Mesenchymal stem cell (in vitro differentiated cells and primary cell): ENCODE results near the gene COQ8B.
A peak's percentile ranks its signal among the peaks of the same experiment; 100 is the strongest.

Experiments
- DNase-seq: peaks from one replicate; pipeline ENCODE4 v3.0.0-alpha.2; 2013
- H2AFZ ChIP-seq: one replicate; pipeline ENCODE4 v1.6.1; 2013; ENCODE audit warnings: low read depth, mild to moderate bottlenecking, control low read depth, inconsistent platforms, low read length, moderate library complexity
- H2AK5ac ChIP-seq: 2 replicates; pipeline ENCODE4 v1.6.1; 2013; ENCODE audit warnings: low read length, moderate library complexity, mild to moderate bottlenecking, inconsistent platforms; ENCODE audit not compliant: severe bottlenecking
- H2BK120ac ChIP-seq: one replicate; pipeline ENCODE4 v1.6.1; 2013; ENCODE audit warnings: low read depth, mild to moderate bottlenecking, inconsistent platforms, low read length, moderate library complexity
- H2BK12ac ChIP-seq, 2 experiments: one replicate each; pipeline ENCODE4 v1.6.1; 2013; ENCODE audit warnings: inconsistent platforms in 2 of 2, low read length in 2 of 2, mild to moderate bottlenecking in 2 of 2, moderate library complexity in 2 of 2, control low read depth in 1 of 2
- H2BK15ac ChIP-seq: one replicate; pipeline ENCODE4 v1.6.1; 2013; ENCODE audit warnings: mild to moderate bottlenecking, low read depth, inconsistent platforms; ENCODE audit not compliant: poor library complexity, severe bottlenecking
- H2BK5ac ChIP-seq: 2 replicates; pipeline ENCODE4 v1.6.1; 2013; ENCODE audit warnings: low read depth, mild to moderate bottlenecking, low read length, control low read depth, inconsistent platforms; ENCODE audit not compliant: poor library complexity, severe bottlenecking
- H3K14ac ChIP-seq, 2 experiments: one replicate each; pipeline ENCODE4 v1.6.1; 2013; ENCODE audit warnings: inconsistent platforms in 2 of 2, low read length in 2 of 2, control low read depth in 1 of 2, mild to moderate bottlenecking in 1 of 2, moderate library complexity in 1 of 2
- H3K18ac ChIP-seq, 2 experiments: one replicate each; pipeline ENCODE4 v1.6.1; 2013; ENCODE audit warnings: inconsistent platforms in 2 of 2, low read length in 2 of 2, control low read depth in 1 of 2, low read depth in 1 of 2, mild to moderate bottlenecking in 1 of 2
- H3K23ac ChIP-seq, 2 experiments: one replicate each; pipeline ENCODE4 v1.6.1; 2013; ENCODE audit warnings: inconsistent platforms in 2 of 2, low read length in 2 of 2, mild to moderate bottlenecking in 2 of 2, moderate library complexity in 2 of 2, control low read depth in 1 of 2
- H3K27ac ChIP-seq: 2 replicates; pipeline ENCODE4 v1.5.1; 2013; ENCODE audit warnings: mild to moderate bottlenecking, moderate library complexity, low read length, control low read depth, inconsistent platforms; ENCODE audit not compliant: poor library complexity, severe bottlenecking
- H3K27me3 ChIP-seq, 2 experiments: 2 replicates each; pipeline versions ENCODE4 v1.6.1 to v1.7.0; 2013; ENCODE audit warnings: low read length in 2 of 2, mild to moderate bottlenecking in 2 of 2, moderate library complexity in 2 of 2, control low read depth in 1 of 2, inconsistent platforms in 1 of 2; ENCODE audit not compliant: control insufficient read depth in 1 of 2, insufficient read depth in 1 of 2
- H3K36me3 ChIP-seq, 2 experiments: 2 replicates each; pipeline versions ENCODE4 v1.6.1 to v1.7.0; 2013; ENCODE audit warnings: low read length in 2 of 2, control low read depth in 1 of 2, inconsistent platforms in 1 of 2, low read depth in 1 of 2, mild to moderate bottlenecking in 1 of 2; ENCODE audit not compliant: insufficient read depth in 2 of 2, control insufficient read depth in 1 of 2
- H3K4ac ChIP-seq, 2 experiments: one replicate each; pipeline ENCODE4 v1.6.1; 2013; ENCODE audit warnings: inconsistent platforms in 2 of 2, low read length in 2 of 2, mild to moderate bottlenecking in 2 of 2, moderate library complexity in 2 of 2, control low read depth in 1 of 2, low read depth in 1 of 2
- H3K4me1 ChIP-seq: 2 replicates; pipeline ENCODE4 v1.6.1; 2013; ENCODE audit warnings: low read depth, low read length, control low read depth; ENCODE audit not compliant: control insufficient read depth, insufficient read depth
- H3K4me2 ChIP-seq: 2 replicates; pipeline ENCODE4 v1.6.1; 2013; ENCODE audit warnings: low read length, mild to moderate bottlenecking, inconsistent platforms; ENCODE audit not compliant: poor library complexity, severe bottlenecking
- H3K4me3 ChIP-seq, 2 experiments: 2 replicates each; pipeline versions ENCODE4 v1.5.1 to v1.7.0; 2013; ENCODE audit warnings: low read length in 2 of 2, mild to moderate bottlenecking in 2 of 2, control low read depth in 1 of 2, low read depth in 1 of 2; ENCODE audit not compliant: insufficient read depth in 1 of 2
- H3K79me1 ChIP-seq: replicated peaks from 2 replicates; pipeline ENCODE4 v1.6.1; 2013; ENCODE audit warnings: mild to moderate bottlenecking, control low read depth, low read length, inconsistent platforms; ENCODE audit not compliant: poor library complexity, severe bottlenecking
- H3K9ac ChIP-seq: 2 replicates; pipeline ENCODE4 v1.7.0; 2013; ENCODE audit warnings: mild to moderate bottlenecking, low read length, moderate library complexity
- H3K9me3 ChIP-seq: 2 replicates; pipeline ENCODE4 v1.7.0; 2013; ENCODE audit warnings: mild to moderate bottlenecking, low read length; ENCODE audit not compliant: control insufficient read depth
- H4K8ac ChIP-seq: one replicate; pipeline ENCODE4 v1.6.1; 2013; ENCODE audit warnings: inconsistent platforms, mild to moderate bottlenecking, low read length, moderate library complexity
- H4K91ac ChIP-seq: one replicate; pipeline ENCODE4 v1.6.1; 2013; ENCODE audit warnings: mild to moderate bottlenecking, low read length, inconsistent platforms
- WGBS: methylation state at CpG from one replicate; pipeline ENCODE4 v1.1.7; 2013; ENCODE audit warnings: mixed read lengths; 5-methylcytosine and 5-hydroxymethylcytosine counted together

Gene COQ8B

DNA sequence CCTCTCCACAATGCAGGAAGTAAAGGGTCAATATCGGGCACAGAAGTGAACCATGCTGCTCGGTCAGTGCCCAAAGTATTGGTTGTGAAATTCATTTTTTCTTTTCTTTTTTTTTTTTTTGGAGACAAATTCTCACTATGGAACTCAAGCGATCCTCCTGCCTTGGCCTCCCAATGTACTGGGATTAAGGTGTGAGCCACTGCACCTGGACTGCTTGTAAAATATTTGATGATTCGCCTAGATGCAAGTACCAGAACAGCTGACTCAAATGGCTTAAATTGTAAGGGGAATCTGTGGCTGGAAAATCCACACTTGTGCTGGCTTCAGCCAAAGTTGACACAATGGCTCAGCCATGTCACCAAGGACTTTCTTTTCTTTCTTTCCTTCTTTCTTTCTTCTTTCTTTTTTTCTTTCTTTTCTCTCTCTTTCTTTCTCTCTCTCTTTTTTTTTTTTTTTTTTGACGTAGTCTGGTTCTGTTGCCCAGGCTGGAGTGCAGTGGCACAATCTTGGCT is 69.9 kb downstream of the COQ8B start:
- H3K79me1 ChIP-seq, result no peaks in the 10 kb centered on the region
- no peak overlapping the region for H3K14ac ChIP-seq
- H2BK5ac ChIP-seq, result no peak overlapping the region
- no peak overlapping the region for H3K27ac ChIP-seq
- peak overlapping the region; percentile 94 to 97 for H3K18ac ChIP-seq
- no peak overlapping the region for H2BK15ac ChIP-seq
- H3K4me3 ChIP-seq, result peak overlapping the region in 1 of 2 experiments; percentile 52
- DNase-seq, result peak; percentile 57
- peak overlapping the region; percentile 73 to 96 for H3K4ac ChIP-seq
- H4K8ac ChIP-seq, result peak overlapping the region; percentile 74
- peaks cover 4% of the 10 kb centered on the region for H3K4me1 ChIP-seq
- H3K4me2 ChIP-seq, result peak overlapping the region; percentile 50
- no peak overlapping the region for H2AFZ ChIP-seq
- H4K91ac ChIP-seq, result peak overlapping the region; percentile 80
- peak overlapping the region; percentile 91 to 98 for H2BK12ac ChIP-seq
- H2AK5ac ChIP-seq, result peak overlapping the region; percentile 95
- H3K9me3 ChIP-seq, result no peaks in the 10 kb centered on the region
- peak overlapping the region; percentile 79 for H2BK120ac ChIP-seq
- H3K9ac ChIP-seq, result peak overlapping the region; percentile 83
- H3K23ac ChIP-seq, result peak overlapping the region in 1 of 2 experiments; percentile 77
- 87% methylated on average over 4 of the region's 5 CpGs for WGBS
- no peaks in the 10 kb centered on the region for H3K36me3 ChIP-seq
- H3K27me3 ChIP-seq, result no peaks in the 10 kb centered on the region

DNA sequence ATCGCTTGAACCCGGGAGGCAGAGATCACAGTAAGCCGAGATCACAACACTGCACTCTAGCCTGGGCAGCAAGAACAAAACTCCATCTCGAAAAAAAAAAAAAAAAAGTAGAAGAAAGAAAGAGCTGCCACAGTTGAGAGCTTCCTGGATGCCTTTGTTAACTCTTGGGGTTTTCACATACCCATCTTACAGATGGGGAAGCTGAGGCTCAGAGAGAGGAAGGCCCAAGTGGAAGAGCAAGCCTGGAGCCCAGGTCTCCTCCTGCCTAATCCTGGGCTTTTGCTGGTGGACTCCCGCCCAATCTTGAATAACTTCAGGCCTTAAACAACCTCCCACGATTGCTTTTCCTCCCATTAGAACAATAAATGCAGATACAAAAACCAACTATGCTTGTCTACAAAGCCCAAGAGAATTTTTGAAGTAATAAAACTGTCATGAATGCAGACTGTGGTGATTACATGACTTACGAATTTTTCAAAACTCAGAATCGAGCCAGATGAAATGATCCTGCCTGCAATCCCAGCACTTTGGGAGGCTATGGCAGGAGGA is 73.9 kb downstream of the COQ8B start:
- no peak overlapping the region for H3K4me3 ChIP-seq
- H3K4me1 ChIP-seq, result peaks cover 14% of the 10 kb centered on the region
- peak overlapping the region; percentile 89 for H2BK15ac ChIP-seq
- no peak overlapping the region for H3K23ac ChIP-seq
- peak overlapping the region; percentile 34 to 79 for H3K18ac ChIP-seq
- peaks cover 0 to 9% of the 10 kb centered on the region in 2 experiments for H3K27me3 ChIP-seq
- H3K9me3 ChIP-seq, result no peaks in the 10 kb centered on the region
- H4K91ac ChIP-seq, result peak overlapping the region; percentile 83
- H3K4ac ChIP-seq, result peak overlapping the region in 1 of 2 experiments; percentile 83
- H3K9ac ChIP-seq, result no peak overlapping the region
- no peak for DNase-seq
- H3K4me2 ChIP-seq, result no peak overlapping the region
- no peaks in the 10 kb centered on the region for H3K79me1 ChIP-seq
- no peaks in the 10 kb centered on the region for H3K36me3 ChIP-seq
- peak overlapping the region; percentile 39 to 87 for H2BK12ac ChIP-seq
- H2AFZ ChIP-seq, result no peak overlapping the region
- H2AK5ac ChIP-seq, result no peak overlapping the region
- no peak overlapping the region for H4K8ac ChIP-seq
- no peak overlapping the region for H3K27ac ChIP-seq
- H3K14ac ChIP-seq, result peak overlapping the region in 1 of 2 experiments; percentile 77
- 72% methylated on average over 6 of the region's 8 CpGs for WGBS
- H2BK120ac ChIP-seq, result peak overlapping the region; percentile 27
- no peak overlapping the region for H2BK5ac ChIP-seq

DNA sequence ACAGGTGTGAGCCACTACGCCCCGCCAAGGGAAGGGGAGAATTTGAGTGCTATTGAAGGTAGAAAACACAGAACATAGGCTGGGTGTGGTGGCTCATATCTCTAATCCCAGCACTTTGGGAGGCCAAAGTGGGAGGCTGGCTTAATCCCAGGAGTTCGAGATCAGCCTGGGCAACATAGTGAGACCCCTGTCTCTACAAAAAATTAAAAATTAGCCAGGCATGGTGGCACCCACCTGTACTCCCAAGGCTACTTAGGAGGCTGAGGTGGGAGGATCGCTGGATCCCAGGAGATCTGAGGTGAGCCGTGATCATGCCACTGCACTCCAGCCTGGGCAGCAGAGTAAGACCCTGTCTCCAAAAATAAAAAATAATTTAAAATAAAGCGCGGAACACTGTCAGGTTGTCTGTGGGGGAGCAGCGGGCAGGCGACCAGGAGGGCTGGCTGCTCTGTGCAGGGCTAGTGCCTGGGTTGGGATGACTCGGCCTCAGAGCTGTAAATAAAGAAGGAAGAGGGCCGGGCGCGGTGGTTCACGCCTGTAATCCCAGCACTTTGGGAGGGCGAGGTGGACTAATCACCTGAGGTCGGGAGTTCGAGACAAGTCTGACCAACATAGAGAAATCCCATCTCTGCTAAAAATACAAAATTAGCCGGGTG is 74.5 kb downstream of the COQ8B start:
- H3K9me3 ChIP-seq, result no peaks in the 10 kb centered on the region
- H3K9ac ChIP-seq, result no peak overlapping the region
- peak overlapping the region; percentile 18 to 77 for H2BK12ac ChIP-seq
- peaks cover 14% of the 10 kb centered on the region for H3K4me1 ChIP-seq
- H3K18ac ChIP-seq, result peak overlapping the region in 1 of 2 experiments; percentile 34
- H2BK5ac ChIP-seq, result no peak overlapping the region
- H4K8ac ChIP-seq, result no peak overlapping the region
- H3K23ac ChIP-seq, result no peak overlapping the region
- H3K4me2 ChIP-seq, result no peak overlapping the region
- DNase-seq, result no peak
- peak overlapping the region; percentile 61 for H2BK120ac ChIP-seq
- H3K36me3 ChIP-seq, result no peaks in the 10 kb centered on the region
- no peak overlapping the region for H3K27ac ChIP-seq
- 90% methylated on average over 15 of the region's 18 CpGs for WGBS
- H2AFZ ChIP-seq, result no peak overlapping the region
- H3K79me1 ChIP-seq, result no peaks in the 10 kb centered on the region
- no peak overlapping the region for H3K4me3 ChIP-seq
- no peak overlapping the region for H2BK15ac ChIP-seq
- peak overlapping the region in 1 of 2 experiments; percentile 95 for H3K4ac ChIP-seq
- no peak overlapping the region for H2AK5ac ChIP-seq
- H3K14ac ChIP-seq, result no peak overlapping the region
- H3K27me3 ChIP-seq, result peaks cover 0 to 9% of the 10 kb centered on the region in 2 experiments
- H4K91ac ChIP-seq, result peak overlapping the region; percentile 27
